ENCODE data around the gene RTTN. TPM values are rescaled to one million over a fixed set of nuclear protein-coding genes. Genes with fewer than 3 reads are reported as not detected.

RTTN gene
- 34.8 TPM for total RNA-seq

DNA sequence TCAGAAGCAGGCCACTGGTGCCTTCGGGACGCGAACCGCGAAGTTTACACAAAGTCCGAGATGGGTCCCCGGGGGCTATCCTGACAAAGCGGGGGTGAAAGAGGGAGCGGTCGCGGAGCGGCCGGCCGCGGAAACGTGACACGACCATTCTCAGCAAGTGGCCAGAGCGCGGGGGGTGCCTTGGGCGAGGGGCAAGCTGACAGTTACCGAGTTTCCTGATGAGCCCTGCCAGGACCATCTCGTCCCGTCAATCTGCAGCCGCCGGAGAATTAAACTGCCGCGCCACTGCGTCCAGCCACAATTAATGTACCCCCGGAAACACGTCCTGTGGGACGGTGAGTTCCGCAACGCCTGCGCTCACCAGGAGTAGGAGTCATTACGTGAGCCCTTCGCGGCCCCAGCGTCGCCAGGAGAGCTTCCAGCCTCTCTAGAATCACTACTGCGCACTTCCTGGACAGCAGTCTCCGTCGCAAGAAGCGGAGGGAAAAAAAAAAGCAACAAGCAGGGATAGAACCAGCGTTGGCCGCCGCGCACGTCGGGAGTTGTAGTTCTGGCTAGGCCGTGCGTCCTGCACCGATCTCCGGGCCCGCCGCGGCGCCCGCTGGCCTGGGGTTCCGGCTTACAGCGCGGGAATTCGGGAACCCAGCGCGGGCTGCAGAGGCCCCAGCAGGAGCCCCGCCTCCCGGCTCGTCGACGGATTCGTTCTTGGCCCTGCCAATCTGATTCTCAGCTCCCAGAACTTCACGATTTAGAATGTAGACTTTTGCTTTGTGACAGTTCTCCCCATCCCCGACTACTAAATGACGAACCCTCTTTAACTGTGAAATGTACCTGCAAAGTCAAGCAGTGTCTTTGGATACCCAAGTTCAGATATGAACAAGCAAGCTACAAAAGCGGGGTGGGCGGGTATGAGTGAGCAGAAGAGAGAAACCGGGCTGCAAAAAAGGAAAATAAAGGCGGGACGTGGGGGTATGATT, at the start of gene RTTN:
Gene RTTN (minus strand): TSS at position 267 of the 977 bp plus-strand sequence. CDS start 29 bp downstream, at position 238.

Other genes with a start within 250 kb of the RTTN start
- gene SOCS6, start 83.4 kb upstream of the RTTN start, total RNA-seq = 48.2 TPM